AG04450 (cell line): ENCODE data around the gene PLPP1. TPM values are rescaled to one million over a fixed set of nuclear protein-coding genes. Genes with fewer than 3 reads are reported as not detected.

Experiments
- CTCF ChIA-PET: fragments of 300-600, 350-600 bp; formaldehyde crosslinking; extraction: SDS; loops from one replicate; lab custom pipeline; 2022; ENCODE audit warnings: antibody characterized with exemption, inconsistent platforms; lab: Charles Lee
- POLR2A ChIA-PET: fragments of 350-600 bp; formaldehyde crosslinking; extraction: SDS; loops from one replicate; lab custom pipeline; 2021; ENCODE audit warnings: antibody characterized with exemption, inconsistent platforms; lab: Yijun Ruan, JAX
- DNase-seq: peaks from one replicate; pipeline ENCODE4 v3.0.0-alpha.2; 2011; ENCODE audit warnings: low read depth, low spot score
- H3K27ac ChIP-seq: one replicate; pipeline ENCODE4 v1.5.1; 2012; ENCODE audit warnings: low read depth, low read length, control low read depth
- H3K27me3 ChIP-seq: one replicate; pipeline ENCODE4 v1.6.0; 2012; ENCODE audit warnings: low read length; ENCODE audit not compliant: control insufficient read depth, insufficient read depth
- H3K4me3 ChIP-seq: 2 replicates; pipeline ENCODE4 v1.5.1; 2011; ENCODE audit warnings: mild to moderate bottlenecking, low read depth, low read length, control low read depth
- H3K9me3 ChIP-seq: 2 replicates; pipeline ENCODE4 v1.5.1; 2012; ENCODE audit warnings: low read length; ENCODE audit not compliant: control insufficient read depth, insufficient read depth
- CTCF ChIP-seq: IDR thresholded peaks from 2 replicates; pipeline ENCODE4 v1.5.1; 2011; ENCODE audit warnings: low read depth, low read length, control low read depth, inconsistent platforms
- polyA plus RNA-seq: library from polyadenylated mRNA; depleted of rRNA; stranded (reverse); fragments of >200 nt; gene quantifications from 2 replicates; pipeline ENCODE4 v1.2.3, GENCODE V29; 2011

The PLPP1 gene
- polyA plus RNA-seq, 1 experiment, result 54.9 TPM

- no peak overlapping the region for H3K4me3 ChIP-seq
- no peak for DNase-seq
- POLR2A ChIA-PET, result no interaction called here
- H3K27ac ChIP-seq, result no peak overlapping the region
- CTCF ChIA-PET, result no interaction called here
- H3K9me3 ChIP-seq, result no peaks in the 10 kb centered on the region
- H3K27me3 ChIP-seq, result no peaks in the 10 kb centered on the region
- no peak for TF ChIP-seq CTCF
Measured at GRCh38 chr5:55484531-55484930, 50.2 kb downstream of the PLPP1 start.

GRCh38 chr5:55483885-55484284, 50.9 kb downstream of the PLPP1 start:
- Histone ChIP-seq H3K9me3 (no peaks in the 10 kb centered on the region), H3K4me3 (no peak overlapping the region), H3K27ac (no peak overlapping the region), H3K27me3 (no peaks in the 10 kb centered on the region)
- TF ChIP-seq CTCF, result no peak
- ChIA-PET POLR2A (no interaction called here), CTCF (interaction anchor here (0.7 kb wide), 1 partner anchor 77 kb away, joined by 3 read pairs; no protein-coding TSS in a partner anchor)
- no peak for DNase-seq

GRCh38 chr5:55481293-55481855, 53.4 kb downstream of the PLPP1 start:
- POLR2A ChIA-PET, result interaction anchor here (0.7 kb wide), 1 partner anchor 43 kb away, joined by 3 read pairs; no protein-coding TSS in a partner anchor
- Histone ChIP-seq H3K4me3 (no peak overlapping the region), H3K27me3 (no peaks in the 10 kb centered on the region), H3K9me3 (no peaks in the 10 kb centered on the region), H3K27ac (no peak overlapping the region)
- TF ChIP-seq CTCF, result no peak
- CTCF ChIA-PET, result no interaction called here
- DNase-seq, result no peak

- CTCF ChIA-PET, result no interaction called here
- Histone ChIP-seq H3K4me3 (no peak overlapping the region; the same call in 1 of the 2 replicates), H3K27me3 (no peaks in the 10 kb centered on the region), H3K9me3 (no peaks in the 10 kb centered on the region), H3K27ac (no peak overlapping the region)
- no peak for TF ChIP-seq CTCF
- POLR2A ChIA-PET, result no interaction called here
- peak; percentile 29 for DNase-seq
Measured at GRCh38 chr5:55480781-55481180, 54.0 kb downstream of the PLPP1 start.

- ChIA-PET POLR2A (no interaction called here), CTCF (no interaction called here)
- Histone ChIP-seq H3K27ac (no peak overlapping the region), H3K9me3 (no peaks in the 10 kb centered on the region), H3K4me3 (no peak overlapping the region), H3K27me3 (no peaks in the 10 kb centered on the region)
- TF ChIP-seq CTCF, result no peak
- no peak for DNase-seq
Measured at GRCh38 chr5:55472642-55473041, 62.1 kb downstream of the PLPP1 start.
